HL-60 (cell line): ENCODE results near the gene KIAA1755.
"Not testable (repeated sequence)": the region's sequence is repeated elsewhere in the genome, so short reads cannot be mapped to it uniquely, and the experiment has no call there.

Experiments used
- DNase-seq, 2 experiments: peaks; one replicate each; pipeline ENCODE4 v3.0.0-alpha.2; 2010 to 2020; ENCODE audit warnings: low read depth in 1 of 2, low spot score in 1 of 2
- H3K27ac ChIP-seq: fragments of 250-450 bp; sonication (Bioruptor Pico); replicated peaks from 2 replicates; pipeline ENCODE4 v1.5.1; 2020; ENCODE audit warnings: mild to moderate bottlenecking, moderate library complexity
- H3K27me3 ChIP-seq: fragments of 250-450 bp; sonication (Bioruptor Pico); 2 replicates; pipeline ENCODE4 v1.5.1; 2021; ENCODE audit warnings: mild to moderate bottlenecking, moderate library complexity; ENCODE audit not compliant: insufficient read depth, poor library complexity, severe bottlenecking
- H3K4me3 ChIP-seq: replicated peaks from 2 replicates; pipeline ENCODE4 v1.5.1; 2011; ENCODE audit warnings: mild to moderate bottlenecking, control low read depth, low read length; ENCODE audit not compliant: insufficient read depth
- GABPA ChIP-seq: IDR thresholded peaks from 2 replicates; pipeline ENCODE4 v1.6.1; 2012; ENCODE audit warnings: low read depth
- POLR2AphosphoS5 ChIP-seq: IDR thresholded peaks from 2 replicates; pipeline ENCODE4 v1.6.1; 2012; ENCODE audit warnings: low read depth
- SPI1 ChIP-seq: IDR thresholded peaks from 2 replicates; pipeline ENCODE4 v1.6.1; 2012; ENCODE audit warnings: low read depth, mild to moderate bottlenecking, borderline replicate concordance
- TF ChIP-seq, protein P1 (sequence below): IDR thresholded peaks from 2 replicates; pipeline ENCODE4 v1.6.1; 2012; ENCODE audit warnings: low read depth; ENCODE audit not compliant: insufficient replicate concordance
- TF ChIP-seq, protein P2 (sequence below): IDR thresholded peaks from one replicate; pipeline ENCODE4 v1.5.1; 2011; ENCODE audit warnings: low read length, control low read depth, inconsistent platforms; ENCODE audit not compliant: insufficient read depth

Gene KIAA1755

DNA sequence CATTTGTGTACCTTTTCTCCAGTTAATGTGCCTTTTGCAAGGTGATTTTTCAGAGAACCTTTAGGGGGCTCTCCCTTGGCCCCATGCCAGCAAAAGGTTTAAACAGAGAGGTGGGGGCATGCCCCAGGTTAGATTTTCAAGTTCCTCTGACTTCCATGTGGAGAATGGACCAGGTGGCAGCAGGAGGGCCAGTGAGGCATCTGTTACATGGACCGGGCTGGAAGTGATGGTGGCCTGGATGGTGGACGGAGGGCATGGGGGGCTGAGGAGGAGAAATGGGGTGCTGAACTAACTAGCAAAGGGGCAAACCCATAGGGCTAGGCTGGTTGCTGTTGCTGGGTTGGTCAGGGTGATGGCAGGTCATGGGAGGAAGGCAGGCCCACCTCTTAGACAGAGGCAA is 22.7 kb upstream of the KIAA1755 start:
- no peak overlapping the region for H3K4me3 ChIP-seq
- TF ChIP-seq, protein P1, sequence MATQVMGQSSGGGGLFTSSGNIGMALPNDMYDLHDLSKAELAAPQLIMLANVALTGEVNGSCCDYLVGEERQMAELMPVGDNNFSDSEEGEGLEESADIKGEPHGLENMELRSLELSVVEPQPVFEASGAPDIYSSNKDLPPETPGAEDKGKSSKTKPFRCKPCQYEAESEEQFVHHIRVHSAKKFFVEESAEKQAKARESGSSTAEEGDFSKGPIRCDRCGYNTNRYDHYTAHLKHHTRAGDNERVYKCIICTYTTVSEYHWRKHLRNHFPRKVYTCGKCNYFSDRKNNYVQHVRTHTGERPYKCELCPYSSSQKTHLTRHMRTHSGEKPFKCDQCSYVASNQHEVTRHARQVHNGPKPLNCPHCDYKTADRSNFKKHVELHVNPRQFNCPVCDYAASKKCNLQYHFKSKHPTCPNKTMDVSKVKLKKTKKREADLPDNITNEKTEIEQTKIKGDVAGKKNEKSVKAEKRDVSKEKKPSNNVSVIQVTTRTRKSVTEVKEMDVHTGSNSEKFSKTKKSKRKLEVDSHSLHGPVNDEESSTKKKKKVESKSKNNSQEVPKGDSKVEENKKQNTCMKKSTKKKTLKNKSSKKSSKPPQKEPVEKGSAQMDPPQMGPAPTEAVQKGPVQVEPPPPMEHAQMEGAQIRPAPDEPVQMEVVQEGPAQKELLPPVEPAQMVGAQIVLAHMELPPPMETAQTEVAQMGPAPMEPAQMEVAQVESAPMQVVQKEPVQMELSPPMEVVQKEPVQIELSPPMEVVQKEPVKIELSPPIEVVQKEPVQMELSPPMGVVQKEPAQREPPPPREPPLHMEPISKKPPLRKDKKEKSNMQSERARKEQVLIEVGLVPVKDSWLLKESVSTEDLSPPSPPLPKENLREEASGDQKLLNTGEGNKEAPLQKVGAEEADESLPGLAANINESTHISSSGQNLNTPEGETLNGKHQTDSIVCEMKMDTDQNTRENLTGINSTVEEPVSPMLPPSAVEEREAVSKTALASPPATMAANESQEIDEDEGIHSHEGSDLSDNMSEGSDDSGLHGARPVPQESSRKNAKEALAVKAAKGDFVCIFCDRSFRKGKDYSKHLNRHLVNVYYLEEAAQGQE = no peak
- TF ChIP-seq GABPA = no peak
- no peak for TF ChIP-seq POLR2AphosphoS5
- TF ChIP-seq, protein P2, sequence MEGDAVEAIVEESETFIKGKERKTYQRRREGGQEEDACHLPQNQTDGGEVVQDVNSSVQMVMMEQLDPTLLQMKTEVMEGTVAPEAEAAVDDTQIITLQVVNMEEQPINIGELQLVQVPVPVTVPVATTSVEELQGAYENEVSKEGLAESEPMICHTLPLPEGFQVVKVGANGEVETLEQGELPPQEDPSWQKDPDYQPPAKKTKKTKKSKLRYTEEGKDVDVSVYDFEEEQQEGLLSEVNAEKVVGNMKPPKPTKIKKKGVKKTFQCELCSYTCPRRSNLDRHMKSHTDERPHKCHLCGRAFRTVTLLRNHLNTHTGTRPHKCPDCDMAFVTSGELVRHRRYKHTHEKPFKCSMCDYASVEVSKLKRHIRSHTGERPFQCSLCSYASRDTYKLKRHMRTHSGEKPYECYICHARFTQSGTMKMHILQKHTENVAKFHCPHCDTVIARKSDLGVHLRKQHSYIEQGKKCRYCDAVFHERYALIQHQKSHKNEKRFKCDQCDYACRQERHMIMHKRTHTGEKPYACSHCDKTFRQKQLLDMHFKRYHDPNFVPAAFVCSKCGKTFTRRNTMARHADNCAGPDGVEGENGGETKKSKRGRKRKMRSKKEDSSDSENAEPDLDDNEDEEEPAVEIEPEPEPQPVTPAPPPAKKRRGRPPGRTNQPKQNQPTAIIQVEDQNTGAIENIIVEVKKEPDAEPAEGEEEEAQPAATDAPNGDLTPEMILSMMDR = no peak
- no peak for TF ChIP-seq SPI1
- DNase-seq = no peak
- H3K27ac ChIP-seq = no peak overlapping the region
- H3K27me3 ChIP-seq = no peaks in the 10 kb centered on the region

DNA sequence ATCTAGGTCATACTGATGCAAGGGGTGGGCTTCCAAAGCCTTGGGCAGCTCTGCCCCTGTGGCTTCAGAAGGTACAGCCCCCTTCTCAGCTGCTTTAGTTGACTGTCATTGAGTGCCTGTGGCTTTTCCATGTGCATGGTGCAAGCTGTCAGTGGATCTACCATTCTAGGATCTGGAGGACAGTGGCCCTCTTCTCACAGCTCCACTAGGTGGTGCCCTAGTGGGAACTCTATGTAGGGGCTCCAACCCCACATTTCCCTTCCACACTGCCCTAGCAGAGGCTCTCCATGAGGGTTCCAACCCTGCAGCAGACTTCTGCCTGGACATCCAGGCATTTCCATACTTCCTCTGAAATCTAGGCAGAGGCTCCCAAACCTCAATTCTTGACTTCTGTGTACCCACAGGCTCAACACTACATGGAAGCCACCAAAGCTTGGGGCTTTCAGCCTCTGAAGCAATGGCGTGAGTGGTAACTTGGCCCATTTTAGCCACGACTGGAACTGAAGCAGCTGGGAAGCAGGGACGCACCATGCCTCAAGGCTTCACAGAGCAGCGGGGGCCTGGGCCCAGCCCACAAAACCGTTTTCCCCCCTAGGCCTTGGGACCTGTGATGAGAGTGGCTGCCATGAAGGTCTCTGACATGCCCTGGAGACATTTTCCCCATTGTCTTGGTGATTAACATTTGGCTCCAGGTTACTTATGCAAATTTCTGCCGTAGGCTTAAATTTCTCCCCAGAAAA is 20.8 kb upstream of the KIAA1755 start:
- DNase-seq, H3K27me3 ChIP-seq, H3K27ac ChIP-seq, H3K4me3 ChIP-seq: not testable (repeated sequence)

DNA sequence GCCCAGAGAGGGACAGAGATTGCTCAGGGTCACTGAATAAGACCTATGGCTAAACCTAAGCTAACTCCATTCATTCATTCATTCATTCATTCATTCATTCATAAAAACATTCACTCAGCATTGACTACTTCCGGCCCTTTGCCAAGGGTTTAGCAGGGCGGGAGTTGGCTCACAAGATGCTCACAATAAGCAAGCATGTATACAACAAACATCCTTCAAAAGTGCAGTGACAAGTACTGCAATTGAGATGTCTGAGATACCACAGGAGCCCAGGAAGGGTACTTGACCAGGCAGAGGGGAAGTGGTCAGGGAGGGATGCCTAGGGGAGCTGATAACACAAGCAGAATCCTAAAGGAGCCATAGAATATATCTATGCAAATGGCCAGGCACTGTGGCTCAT is 18.2 kb upstream of the KIAA1755 start:
- peak in 1 of 2 experiments; percentile 39 for DNase-seq
- TF ChIP-seq, protein P2 = no peak
- TF ChIP-seq SPI1 (peak; percentile 50; the same call in 1 of the 2 replicates), GABPA (no peak), POLR2AphosphoS5 (no peak)
- TF ChIP-seq, protein P1 = no peak
- no peak overlapping the region for H3K4me3 ChIP-seq
- no peak overlapping the region for H3K27ac ChIP-seq
- H3K27me3 ChIP-seq = no peaks in the 10 kb centered on the region

DNA sequence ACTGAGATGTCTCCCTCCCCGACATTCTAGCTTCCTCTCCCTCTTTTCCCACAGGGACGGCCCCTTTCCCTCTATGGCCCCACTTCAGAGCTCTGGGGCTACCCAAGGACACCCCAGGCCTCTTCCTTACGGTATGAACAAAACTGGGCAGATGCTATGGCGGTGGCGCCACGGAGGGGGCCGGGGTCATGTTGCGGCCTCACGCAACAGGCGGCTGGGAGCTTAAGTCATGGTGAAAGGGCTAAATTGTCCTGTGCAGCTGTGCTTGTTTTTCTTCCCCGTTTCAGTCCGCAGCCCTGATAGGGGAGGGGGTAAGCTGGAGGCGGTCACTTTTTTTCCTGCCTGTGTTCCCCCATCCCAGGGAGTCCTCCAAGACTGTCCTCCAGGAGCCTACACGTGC is 17.6 kb upstream of the KIAA1755 start:
- no peak overlapping the region for H3K27ac ChIP-seq

More for the DNA sequence above, 17.6 kb upstream of the KIAA1755 start:
- Histone ChIP-seq H3K27me3 (no peaks in the 10 kb centered on the region), H3K4me3 (no peak overlapping the region)
- TF ChIP-seq, protein P1 = no peak
- TF ChIP-seq GABPA = no peak
- TF ChIP-seq, protein P2 = no peak
- TF ChIP-seq SPI1 = no peak
- no peak for TF ChIP-seq POLR2AphosphoS5
- no peak for DNase-seq
